ENCODE results near the gene EMILIN1. TPM values are rescaled to one million over a fixed set of nuclear protein-coding genes. Genes with fewer than 3 reads are reported as not detected.

EMILIN1 gene
- total RNA-seq, 2 experiments from 2014 or later: 0.75 to 0.79 TPM

DNA sequence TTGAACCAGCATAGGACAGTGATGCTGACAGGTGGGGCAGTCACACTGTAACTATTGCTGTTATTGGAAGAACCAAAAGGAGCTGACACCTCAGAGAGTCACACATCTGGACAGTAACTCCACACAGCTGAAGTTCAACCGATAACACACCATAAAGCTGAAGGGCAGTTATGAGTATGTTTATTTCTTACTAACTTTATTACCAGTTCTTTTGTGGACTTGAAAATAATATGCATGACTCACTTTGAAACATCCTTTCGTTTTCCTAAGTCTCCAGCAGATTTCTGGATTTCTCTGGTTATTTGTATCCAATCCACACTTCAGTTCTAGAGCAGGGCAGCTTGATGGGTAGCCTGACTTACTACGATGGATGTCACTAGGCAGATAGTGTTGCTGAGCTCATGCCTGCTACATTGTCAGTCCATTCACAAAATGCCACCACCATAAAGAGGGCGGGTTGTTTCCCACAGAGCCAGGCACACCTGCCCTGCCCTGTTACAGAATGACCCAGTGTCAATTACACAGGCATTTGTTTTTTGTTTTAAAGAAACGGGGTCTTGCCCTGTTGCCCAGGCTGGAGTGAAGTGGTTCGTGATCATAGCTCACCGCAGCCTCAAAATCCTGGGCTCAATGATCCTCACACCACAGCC, 35.3 kb upstream of the EMILIN1 start:
- Mint-ChIP-seq H3K4me3 (no peak overlapping the region), H3K4me1 (peaks cover 19% of the 10 kb centered on the region), H3K27ac (no peak overlapping the region), H3K36me3 (peaks cover 17% of the 10 kb centered on the region), H3K9me3 (ENCODE audit: low read depth) (no peaks in the 10 kb centered on the region), H3K27me3 (no peaks in the 10 kb centered on the region)
- no peak for ATAC-seq
- no peak for DNase-seq
- CTCF ChIA-PET: interaction anchor here (1.4 kb wide), 1 partner anchor 44 kb away, joined by 3 read pairs; the partner anchor contains the start of gene KHK

DNA sequence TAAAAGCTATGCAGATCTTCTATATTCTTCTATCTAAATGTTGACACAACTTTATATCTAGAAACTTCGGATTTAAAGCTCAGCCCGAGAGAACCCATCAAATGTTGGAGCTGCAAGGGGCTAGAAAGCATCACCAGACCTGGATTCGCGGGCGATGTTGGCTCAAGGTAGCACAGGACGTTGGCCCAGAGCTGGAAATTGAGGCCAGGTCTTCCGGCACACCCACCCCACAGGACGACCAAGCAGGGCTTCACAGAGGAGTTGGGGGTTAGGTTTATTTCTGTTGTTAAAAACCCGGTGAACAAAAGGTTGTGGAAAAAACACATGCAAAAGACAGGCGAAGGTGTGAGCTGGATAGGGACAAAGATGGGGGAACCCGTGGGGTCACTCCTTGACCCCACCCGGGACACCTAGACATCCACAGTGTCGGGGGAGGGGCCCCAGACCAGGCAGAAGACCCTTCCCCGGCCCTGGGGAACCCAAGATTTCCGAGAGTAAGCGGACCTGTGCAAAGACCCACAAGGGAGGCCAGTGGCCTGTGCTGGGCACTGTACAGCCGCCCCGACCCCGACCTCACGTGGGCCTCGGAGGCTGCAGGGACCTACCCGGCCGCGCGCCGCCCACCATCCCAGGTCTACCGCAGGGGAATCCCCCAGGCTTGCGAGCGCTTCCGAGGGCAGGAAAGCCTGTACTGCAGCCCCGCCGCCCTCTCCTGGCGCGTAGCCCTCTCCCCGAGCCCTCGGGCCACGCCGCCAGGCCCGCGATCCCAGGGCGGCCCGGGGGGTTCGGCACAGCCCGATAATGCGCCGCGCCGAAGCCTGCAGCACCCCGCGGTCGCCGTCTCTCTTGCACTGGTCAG, 28.8 kb upstream of the EMILIN1 start:
- no peaks in the 10 kb centered on the region for H3K9me3 Mint-ChIP-seq (ENCODE audit: low read depth)
- peaks cover 6% of the 10 kb centered on the region for H3K27me3 Mint-ChIP-seq
- H3K4me3 Mint-ChIP-seq: peak overlapping the region; percentile 80
- CTCF ChIA-PET: interaction anchor here (0.7 to 4.4 kb wide), 11 partner anchors 8 to 450 kb away, joined by 3 to 45 read pairs (median 8); partner anchors contain the start of genes KHK, OST4 and TMEM214
- H3K4me1 Mint-ChIP-seq: peaks cover 20% of the 10 kb centered on the region
- peak; percentile 12 for ATAC-seq
- H3K27ac Mint-ChIP-seq: peak overlapping the region; percentile 94
- peak; percentile 72 for DNase-seq
- H3K36me3 Mint-ChIP-seq: peaks cover 11% of the 10 kb centered on the region

DNA sequence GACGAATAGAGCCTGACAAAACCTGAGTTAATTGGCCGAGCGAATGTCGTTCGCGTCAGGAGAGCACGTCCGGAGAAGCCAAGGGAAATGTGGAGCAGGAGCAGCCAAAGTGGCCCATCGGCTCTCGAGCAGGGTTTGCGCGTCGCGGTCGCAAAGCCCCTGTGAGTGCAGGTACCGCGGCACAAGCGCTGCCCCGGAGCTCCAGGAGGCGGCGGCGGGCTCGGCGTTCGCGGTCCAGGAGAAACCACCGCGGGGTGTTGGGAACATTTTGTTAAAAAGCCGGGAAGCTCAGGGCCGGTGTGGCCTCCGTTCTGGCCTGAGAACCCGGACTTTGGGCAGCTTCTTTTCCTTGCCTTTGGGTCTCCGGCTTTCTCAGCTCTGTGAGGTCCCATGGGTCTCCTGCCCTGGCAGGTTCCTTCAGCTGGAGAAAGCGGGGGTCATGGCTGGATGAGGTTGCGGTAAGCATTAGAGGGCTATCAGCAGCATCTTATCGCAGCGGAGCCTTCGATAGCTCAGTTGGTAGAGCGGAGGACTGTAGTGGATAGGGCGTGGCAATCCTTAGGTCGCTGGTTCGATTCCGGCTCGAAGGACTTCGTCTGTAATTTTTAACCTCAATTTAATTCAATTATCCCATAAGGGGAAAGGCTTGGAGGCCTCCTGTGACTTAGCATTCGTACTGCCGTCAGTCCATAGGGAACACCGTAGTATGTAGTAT, 28.0 kb upstream of the EMILIN1 start:
- Mint-ChIP-seq H3K27me3 (peaks cover 6% of the 10 kb centered on the region), H3K4me3 (peak overlapping the region; percentile 80), H3K9me3 (ENCODE audit: low read depth) (no peaks in the 10 kb centered on the region), H3K27ac (peak overlapping the region; percentile 94), H3K36me3 (peaks cover 11% of the 10 kb centered on the region), H3K4me1 (peaks cover 20% of the 10 kb centered on the region)
- ATAC-seq (peak; percentile 61), DNase-seq (peak; percentile 96)
- CTCF ChIA-PET: interaction anchor here (1.0 to 4.4 kb wide), 15 partner anchors 9 to 653 kb away, joined by 3 to 45 read pairs (median 6); partner anchors contain the start of genes KHK, OST4, PREB and TMEM214

DNA sequence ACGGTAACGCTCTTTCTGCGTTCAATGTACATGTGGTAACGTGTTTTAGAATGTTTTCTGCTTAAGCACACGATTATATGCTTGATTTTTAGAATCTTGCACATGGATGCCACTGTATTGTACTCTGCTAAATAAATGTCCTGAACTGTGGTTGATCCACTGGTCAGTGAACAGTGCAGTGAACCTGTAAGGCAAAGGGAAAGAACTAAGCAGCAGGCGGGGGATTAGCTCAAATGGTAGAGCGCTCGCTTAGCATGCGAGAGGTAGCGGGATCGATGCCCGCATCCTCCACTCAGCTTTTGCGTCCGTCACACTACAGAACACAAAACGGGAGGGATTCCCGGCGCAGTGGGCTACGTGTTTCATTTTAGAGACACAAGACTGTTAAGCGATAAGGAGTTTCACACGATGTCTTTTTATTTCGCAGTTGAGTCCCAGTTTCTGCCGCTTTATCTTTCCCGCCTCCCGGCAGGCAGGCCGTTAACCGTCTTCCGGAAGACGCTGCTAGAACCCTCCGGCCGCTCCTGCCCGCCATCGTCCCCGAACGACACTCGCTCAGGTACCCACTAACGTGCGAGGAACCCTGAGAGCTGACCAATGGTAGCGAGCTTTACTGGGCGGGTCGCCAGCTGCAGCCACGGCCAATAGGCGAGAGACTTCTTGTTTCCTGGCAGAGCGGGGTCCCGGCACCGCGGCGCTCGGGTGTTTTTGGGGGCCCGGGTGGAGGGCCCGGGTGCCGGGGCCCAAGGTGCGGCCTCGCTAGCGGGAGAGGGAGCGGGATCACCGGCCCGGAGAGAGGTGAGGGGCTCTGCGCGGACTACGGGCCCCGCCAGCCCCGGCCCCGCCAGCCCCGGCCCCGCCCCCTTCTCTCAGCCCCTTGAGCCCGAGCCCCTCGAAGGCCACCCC, 27.2 kb upstream of the EMILIN1 start, which contains the start of gene AGBL5:
AGBL5 (plus strand) TSS at position 673 of the 906 bp plus-strand sequence. CDS start 1,291 bp downstream, outside the sequence.
- H3K9me3 Mint-ChIP-seq (ENCODE audit: low read depth): no peaks in the 10 kb centered on the region
- CTCF ChIA-PET: interaction anchor here (0.8 to 4.4 kb wide), 16 partner anchors 10 to 652 kb away, joined by 3 to 45 read pairs (median 6); partner anchors contain the start of genes KHK, OST4, PREB and TMEM214

DNA sequence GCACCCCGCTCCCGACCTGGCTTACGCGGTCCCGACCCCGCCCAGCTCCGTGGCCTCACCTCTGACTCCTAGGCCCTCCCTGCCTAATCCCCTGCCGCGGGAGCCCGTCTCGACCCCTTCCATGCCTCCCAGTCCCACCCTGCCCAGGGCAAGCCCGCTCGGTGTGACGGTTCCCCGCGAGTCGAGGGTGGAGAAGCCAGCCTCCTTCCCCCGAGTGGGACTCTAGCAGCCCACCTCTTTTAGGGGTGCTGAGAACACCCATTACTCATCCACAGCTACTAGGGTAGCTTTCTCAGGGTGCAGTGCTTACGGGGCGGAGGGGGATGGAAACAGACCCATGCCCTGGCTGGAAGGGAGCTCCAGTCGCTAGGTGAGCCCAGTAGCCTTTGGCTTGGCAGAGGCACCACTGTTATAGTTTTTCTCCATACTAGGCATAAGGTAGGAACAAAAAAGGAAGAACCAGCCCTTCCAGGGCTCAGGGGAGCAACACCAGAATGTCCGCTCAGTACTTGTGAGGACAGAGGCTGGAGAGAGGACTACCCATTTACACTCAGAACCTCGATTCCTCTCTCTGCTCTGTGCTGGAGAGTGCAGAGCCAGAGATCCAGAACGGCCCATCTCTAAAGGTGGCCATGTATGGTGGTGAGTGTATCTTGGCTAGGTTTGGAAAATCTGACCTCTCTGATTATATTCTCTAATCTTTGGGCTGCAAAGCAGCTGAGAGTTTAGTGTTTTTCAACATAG, 26.3 kb upstream of the EMILIN1 start:
- Mint-ChIP-seq H3K9me3 (ENCODE audit: low read depth) (no peaks in the 10 kb centered on the region), H3K27me3 (peaks cover 6% of the 10 kb centered on the region), H3K4me3 (peak overlapping the region; percentile 80), H3K27ac (peak overlapping the region; percentile 68), H3K36me3 (peaks cover 14% of the 10 kb centered on the region), H3K4me1 (peaks cover 20% of the 10 kb centered on the region)
- no peak for ATAC-seq
- CTCF ChIA-PET: interaction anchor here (0.5 to 4.4 kb wide), 11 partner anchors 12 to 206 kb away, joined by 3 to 45 read pairs (median 5); partner anchors contain the start of genes KHK, OST4, PREB and TMEM214
- DNase-seq: peak; percentile 65

More for the DNA sequence above, 27.2 kb upstream of the EMILIN1 start, which contains the start of gene AGBL5:
- ATAC-seq (peak; percentile 84), DNase-seq (peak; percentile 98)
- Mint-ChIP-seq H3K27ac (peak within 1 kb of the TSS; percentile 94), H3K4me1 (peaks cover 20% of the 10 kb centered on the region), H3K4me3 (peak within 1 kb of the TSS; percentile 80), H3K36me3 (peaks cover 14% of the 10 kb centered on the region), H3K27me3 (peaks cover 6% of the 10 kb centered on the region)

GRCh38 chr2:27053321-27053720, 25.1 kb upstream of the EMILIN1 start:
- DNase-seq (no peak), ATAC-seq (no peak)
- H3K36me3 Mint-ChIP-seq: peaks cover 14% of the 10 kb centered on the region
- peaks cover 17% of the 10 kb centered on the region for H3K4me1 Mint-ChIP-seq
- no peak overlapping the region for H3K4me3 Mint-ChIP-seq
- H3K27ac Mint-ChIP-seq: no peak overlapping the region
- CTCF ChIA-PET: interaction anchor here (1.4 to 4.4 kb wide), 3 partner anchors 11 to 33 kb away, joined by 5 to 45 read pairs (median 40); partner anchors contain the start of genes KHK and OST4
- H3K9me3 Mint-ChIP-seq (ENCODE audit: low read depth): no peaks in the 10 kb centered on the region
- H3K27me3 Mint-ChIP-seq: peaks cover 6% of the 10 kb centered on the region

GRCh38 chr2:27053776-27054175, 24.6 kb upstream of the EMILIN1 start:
- DNase-seq: no peak
- no peak overlapping the region for H3K4me3 Mint-ChIP-seq
- CTCF ChIA-PET: interaction anchor here (1.4 kb wide), 1 partner anchor 11 kb away, joined by 5 read pairs; no protein-coding TSS in a partner anchor
- H3K36me3 Mint-ChIP-seq: peaks cover 14% of the 10 kb centered on the region
- peaks cover 6% of the 10 kb centered on the region for H3K27me3 Mint-ChIP-seq
- no peaks in the 10 kb centered on the region for H3K9me3 Mint-ChIP-seq (ENCODE audit: low read depth)
- no peak for ATAC-seq
- H3K4me1 Mint-ChIP-seq: peaks cover 17% of the 10 kb centered on the region
- H3K27ac Mint-ChIP-seq: no peak overlapping the region

- Mint-ChIP-seq H3K36me3 (peaks cover 18% of the 10 kb centered on the region), H3K4me3 (no peak overlapping the region), H3K9me3 (ENCODE audit: low read depth) (no peaks in the 10 kb centered on the region), H3K4me1 (peaks cover 14% of the 10 kb centered on the region), H3K27me3 (peaks cover 6% of the 10 kb centered on the region), H3K27ac (no peak overlapping the region)
- DNase-seq: no peak
- CTCF ChIA-PET: interaction anchor here (1.4 kb wide), 1 partner anchor 38 kb away, joined by 3 read pairs; no protein-coding TSS in a partner anchor
- no peak for ATAC-seq
These were observed 23.7 kb upstream of the EMILIN1 start for GRCh38 chr2:27054721-27055120.

- peaks cover 6% of the 10 kb centered on the region for H3K4me1 Mint-ChIP-seq
- ATAC-seq (no peak), DNase-seq (no peak)
- H3K4me3 Mint-ChIP-seq: no peak overlapping the region
- CTCF ChIA-PET: interaction anchor here (1.2 kb wide), 1 partner anchor 223 kb away, joined by 3 read pairs; no protein-coding TSS in a partner anchor
- no peaks in the 10 kb centered on the region for H3K9me3 Mint-ChIP-seq (ENCODE audit: low read depth)
- peaks cover 14% of the 10 kb centered on the region for H3K36me3 Mint-ChIP-seq
- no peak overlapping the region for H3K27ac Mint-ChIP-seq
- H3K27me3 Mint-ChIP-seq: no peaks in the 10 kb centered on the region
These were observed 21.2 kb upstream of the EMILIN1 start for GRCh38 chr2:27057184-27057583.

- ATAC-seq (no peak), DNase-seq (no peak)
- CTCF ChIA-PET: interaction anchor here (2.3 kb wide), 1 partner anchor 13 kb away, joined by 7 read pairs; the partner anchor contains the start of gene OST4
- H3K9me3 Mint-ChIP-seq (ENCODE audit: low read depth): no peaks in the 10 kb centered on the region
- H3K4me3 Mint-ChIP-seq: no peak overlapping the region
- no peaks in the 10 kb centered on the region for H3K27me3 Mint-ChIP-seq
- H3K36me3 Mint-ChIP-seq: peaks cover 20% of the 10 kb centered on the region
- no peaks in the 10 kb centered on the region for H3K4me1 Mint-ChIP-seq
- no peak overlapping the region for H3K27ac Mint-ChIP-seq
These were observed 20.2 kb upstream of the EMILIN1 start for GRCh38 chr2:27058210-27058609.

- H3K9me3 Mint-ChIP-seq (ENCODE audit: low read depth): no peaks in the 10 kb centered on the region
- H3K27ac Mint-ChIP-seq: no peak overlapping the region
- no peak for ATAC-seq
- CTCF ChIA-PET: interaction anchor here (0.6 to 2.3 kb wide), 3 partner anchors 12 to 287 kb away, joined by 3 to 7 read pairs (median 4); partner anchors contain the start of gene OST4
- H3K27me3 Mint-ChIP-seq: no peaks in the 10 kb centered on the region
- DNase-seq: no peak
- H3K36me3 Mint-ChIP-seq: peaks cover 19% of the 10 kb centered on the region
- H3K4me3 Mint-ChIP-seq: no peak overlapping the region
- no peaks in the 10 kb centered on the region for H3K4me1 Mint-ChIP-seq
These were observed 19.1 kb upstream of the EMILIN1 start for GRCh38 chr2:27059141-27059820.

All from activated CD8-positive, alpha-beta memory T cell treated with anti-CD3 and anti-CD28 coated beads, Interleukin-2, amount 10 ng/mL, durations not matched to agents 7 days and 5 days (primary cell).